SU-DHL-6 (cell line): ENCODE measurements around the gene SMAD7.

ENCODE experiments used
- CTCF ChIP-seq: fragments of 200-600 bp; sonication (generic); IDR thresholded peaks from one replicate; pipeline ENCODE4 v1.5.1; 2017; ENCODE audit warnings: antibody characterized with exemption, mild to moderate bottlenecking, low read length, moderate library complexity; ENCODE audit not compliant: insufficient read depth, poor library complexity, severe bottlenecking
- EZH2phosphoT487 ChIP-seq: fragments of 200-600 bp; sonication (generic), shearing (Covaris generic); conservative IDR thresholded peaks from 2 replicates; pipeline ENCODE4 v1.6.1; 2018; ENCODE audit warnings: mild to moderate bottlenecking, antibody characterized with exemption, low read length, moderate library complexity, mixed read lengths

- TF ChIP-seq CTCF = no peak
- TF ChIP-seq EZH2phosphoT487 = no peak
Observed at GRCh38 chr18:48926420-48926857, 24.3 kb downstream of the SMAD7 start.
